Measurements from ENCODE around the gene CLCN4.

DNA sequence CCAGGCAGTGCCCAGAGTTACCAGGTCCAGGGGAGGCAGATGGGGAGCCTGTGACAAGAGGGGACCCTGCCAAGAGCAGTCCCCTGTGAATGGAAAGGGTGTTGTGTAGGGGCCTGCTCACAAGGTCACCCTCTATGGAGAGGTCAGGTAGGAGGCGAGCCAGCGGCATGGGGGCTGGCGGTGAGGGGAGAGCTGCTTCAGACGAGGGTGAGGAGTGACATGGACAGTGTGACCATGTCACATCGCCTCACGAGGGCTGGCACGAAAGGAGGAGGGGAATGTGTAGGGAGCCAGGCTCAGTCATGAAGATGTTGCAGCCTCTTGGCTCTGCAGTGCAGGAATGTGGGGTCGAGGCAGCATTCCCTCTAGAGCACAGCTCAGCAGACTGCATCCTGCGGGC lies 29.6 kb downstream of the CLCN4 start:
- TF ChIP-seq, protein P1, sequence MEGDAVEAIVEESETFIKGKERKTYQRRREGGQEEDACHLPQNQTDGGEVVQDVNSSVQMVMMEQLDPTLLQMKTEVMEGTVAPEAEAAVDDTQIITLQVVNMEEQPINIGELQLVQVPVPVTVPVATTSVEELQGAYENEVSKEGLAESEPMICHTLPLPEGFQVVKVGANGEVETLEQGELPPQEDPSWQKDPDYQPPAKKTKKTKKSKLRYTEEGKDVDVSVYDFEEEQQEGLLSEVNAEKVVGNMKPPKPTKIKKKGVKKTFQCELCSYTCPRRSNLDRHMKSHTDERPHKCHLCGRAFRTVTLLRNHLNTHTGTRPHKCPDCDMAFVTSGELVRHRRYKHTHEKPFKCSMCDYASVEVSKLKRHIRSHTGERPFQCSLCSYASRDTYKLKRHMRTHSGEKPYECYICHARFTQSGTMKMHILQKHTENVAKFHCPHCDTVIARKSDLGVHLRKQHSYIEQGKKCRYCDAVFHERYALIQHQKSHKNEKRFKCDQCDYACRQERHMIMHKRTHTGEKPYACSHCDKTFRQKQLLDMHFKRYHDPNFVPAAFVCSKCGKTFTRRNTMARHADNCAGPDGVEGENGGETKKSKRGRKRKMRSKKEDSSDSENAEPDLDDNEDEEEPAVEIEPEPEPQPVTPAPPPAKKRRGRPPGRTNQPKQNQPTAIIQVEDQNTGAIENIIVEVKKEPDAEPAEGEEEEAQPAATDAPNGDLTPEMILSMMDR (IDR thresholded peaks at IDR 0.05; ENCODE audit: low read length) = no peak
- TF ChIP-seq EZH2 (IDR thresholded peaks at IDR 0.05; ENCODE audit: borderline replicate concordance, low read length) = no peak

All from OCI-LY1 (cell line).